SH-SY5Y (cell line): ENCODE results near the gene ARHGAP6.

ENCODE experiments used
- GATA2 ChIP-seq: IDR thresholded peaks from 2 replicates; pipeline ENCODE4 v1.6.1; 2011; ENCODE audit warnings: mild to moderate bottlenecking, low read depth, low read length
- GATA3 ChIP-seq: IDR thresholded peaks from 2 replicates; pipeline ENCODE4 v1.6.1; 2011; ENCODE audit warnings: low read depth, mild to moderate bottlenecking, low read length, moderate library complexity

DNA sequence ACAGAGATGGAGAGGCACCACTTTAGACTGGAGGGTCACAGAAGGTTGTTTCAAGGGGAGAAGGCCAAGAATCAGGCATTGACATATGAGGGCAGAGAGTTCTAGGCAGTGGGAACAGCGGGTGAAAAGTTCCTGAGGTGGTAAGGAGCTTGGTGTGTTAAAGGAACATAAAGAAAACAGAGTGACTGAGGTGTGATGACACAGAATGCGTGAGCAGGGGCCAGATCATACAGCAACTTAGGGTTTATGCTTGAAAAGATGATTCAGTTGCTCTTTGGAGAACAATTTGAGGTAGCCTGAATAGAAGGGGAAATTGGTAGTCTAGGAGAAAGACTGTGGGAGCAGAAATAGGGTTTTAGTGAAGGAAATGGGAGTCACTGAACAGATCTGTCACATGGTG lies 193.3 kb downstream of the ARHGAP6 start:
- TF ChIP-seq GATA2 (no peak), GATA3 (no peak)
